ENCODE data around the gene CCND1. TPM values are rescaled to one million over a fixed set of nuclear protein-coding genes. Genes with fewer than 3 reads are reported as not detected.

The CCND1 gene
- total RNA-seq, 1 donor from 2014 or later = 28.1 TPM

- Mint-ChIP-seq H3K27me3 (ENCODE audit: insufficient read depth) (no peaks in the 10 kb centered on the region), H3K4me3 (no peak overlapping the region), H3K9me3 (no peaks in the 10 kb centered on the region), H3K36me3 (ENCODE audit: low read depth) (no peaks in the 10 kb centered on the region), H3K4me1 (ENCODE audit: low read depth) (no peaks in the 10 kb centered on the region), H3K27ac (no peak overlapping the region)
- DNase-seq (ENCODE audit: low spot score) = no peak
- intact Hi-C loops (cut with micrococcal nuclease) = no loop called here
These were observed 13.9 kb downstream of the CCND1 start for GRCh38 chr11:69654660-69655478.

GRCh38 chr11:69655479-69656428 lies 14.8 kb downstream of the CCND1 start:
- Mint-ChIP-seq H3K4me1 (ENCODE audit: low read depth) (no peaks in the 10 kb centered on the region), H3K4me3 (no peak overlapping the region), H3K9me3 (no peaks in the 10 kb centered on the region), H3K27ac (no peak overlapping the region), H3K27me3 (ENCODE audit: insufficient read depth) (no peaks in the 10 kb centered on the region), H3K36me3 (ENCODE audit: low read depth) (no peaks in the 10 kb centered on the region)
- intact Hi-C loops (cut with micrococcal nuclease) = no loop called here
- no peak for DNase-seq (ENCODE audit: low spot score)

GRCh38 chr11:69656536-69657455 lies 15.8 kb downstream of the CCND1 start:
- no peaks in the 10 kb centered on the region for H3K9me3 Mint-ChIP-seq
- no peaks in the 10 kb centered on the region for H3K36me3 Mint-ChIP-seq (ENCODE audit: low read depth)
- H3K27ac Mint-ChIP-seq = no peak overlapping the region
- no peak for DNase-seq (ENCODE audit: low spot score)
- intact Hi-C loops (cut with micrococcal nuclease) = no loop called here
- no peak overlapping the region for H3K4me3 Mint-ChIP-seq
- H3K27me3 Mint-ChIP-seq (ENCODE audit: insufficient read depth) = no peaks in the 10 kb centered on the region
- no peaks in the 10 kb centered on the region for H3K4me1 Mint-ChIP-seq (ENCODE audit: low read depth)

- no peak for DNase-seq (ENCODE audit: low spot score)
- Mint-ChIP-seq H3K36me3 (ENCODE audit: low read depth) (no peaks in the 10 kb centered on the region), H3K4me3 (no peak overlapping the region), H3K27ac (no peak overlapping the region), H3K27me3 (ENCODE audit: insufficient read depth) (no peaks in the 10 kb centered on the region), H3K4me1 (ENCODE audit: low read depth) (no peaks in the 10 kb centered on the region), H3K9me3 (no peaks in the 10 kb centered on the region)
- intact Hi-C loops (cut with micrococcal nuclease) = no loop called here
These were observed 16.5 kb downstream of the CCND1 start for GRCh38 chr11:69657456-69657910.

- Mint-ChIP-seq H3K36me3 (ENCODE audit: low read depth) (no peaks in the 10 kb centered on the region), H3K27ac (no peak overlapping the region), H3K4me1 (ENCODE audit: low read depth) (no peaks in the 10 kb centered on the region), H3K27me3 (ENCODE audit: insufficient read depth) (no peaks in the 10 kb centered on the region), H3K4me3 (no peak overlapping the region), H3K9me3 (no peaks in the 10 kb centered on the region)
- intact Hi-C loops (cut with micrococcal nuclease) = no loop called here
- no peak for DNase-seq (ENCODE audit: low spot score)
These were observed 17.1 kb downstream of the CCND1 start for GRCh38 chr11:69657911-69658625.

GRCh38 chr11:69658626-69659450 lies 17.9 kb downstream of the CCND1 start:
- Mint-ChIP-seq H3K9me3 (no peaks in the 10 kb centered on the region), H3K4me1 (ENCODE audit: low read depth) (no peaks in the 10 kb centered on the region), H3K27ac (no peak overlapping the region), H3K27me3 (ENCODE audit: insufficient read depth) (no peaks in the 10 kb centered on the region), H3K36me3 (ENCODE audit: low read depth) (no peaks in the 10 kb centered on the region), H3K4me3 (no peak overlapping the region)
- intact Hi-C loops (cut with micrococcal nuclease) = no loop called here
- no peak for DNase-seq (ENCODE audit: low spot score)

GRCh38 chr11:69659591-69659990 lies 18.6 kb downstream of the CCND1 start:
- no peaks in the 10 kb centered on the region for H3K4me1 Mint-ChIP-seq (ENCODE audit: low read depth)
- H3K4me3 Mint-ChIP-seq = no peak overlapping the region
- H3K27ac Mint-ChIP-seq = no peak overlapping the region
- no peaks in the 10 kb centered on the region for H3K36me3 Mint-ChIP-seq (ENCODE audit: low read depth)
- no peaks in the 10 kb centered on the region for H3K9me3 Mint-ChIP-seq
- intact Hi-C loops (cut with micrococcal nuclease) = no loop called here
- DNase-seq (ENCODE audit: low spot score) = no peak
- no peaks in the 10 kb centered on the region for H3K27me3 Mint-ChIP-seq (ENCODE audit: insufficient read depth)

- no peaks in the 10 kb centered on the region for H3K4me1 Mint-ChIP-seq (ENCODE audit: low read depth)
- peaks cover 2% of the 10 kb centered on the region for H3K36me3 Mint-ChIP-seq (ENCODE audit: low read depth)
- no peaks in the 10 kb centered on the region for H3K9me3 Mint-ChIP-seq
- intact Hi-C loops (cut with micrococcal nuclease) = no loop called here
- DNase-seq (ENCODE audit: low spot score) = no peak
- no peaks in the 10 kb centered on the region for H3K27me3 Mint-ChIP-seq (ENCODE audit: insufficient read depth)
- no peak overlapping the region for H3K27ac Mint-ChIP-seq
- no peak overlapping the region for H3K4me3 Mint-ChIP-seq
These were observed 19.1 kb downstream of the CCND1 start for GRCh38 chr11:69660001-69660500.

- H3K4me3 Mint-ChIP-seq = no peak overlapping the region
- H3K4me1 Mint-ChIP-seq (ENCODE audit: low read depth) = no peaks in the 10 kb centered on the region
- DNase-seq (ENCODE audit: low spot score) = no peak
- intact Hi-C loops (cut with micrococcal nuclease) = no loop called here
- no peaks in the 10 kb centered on the region for H3K9me3 Mint-ChIP-seq
- H3K36me3 Mint-ChIP-seq (ENCODE audit: low read depth) = peaks cover 4% of the 10 kb centered on the region
- no peak overlapping the region for H3K27ac Mint-ChIP-seq
- no peaks in the 10 kb centered on the region for H3K27me3 Mint-ChIP-seq (ENCODE audit: insufficient read depth)
These were observed 20.4 kb downstream of the CCND1 start for GRCh38 chr11:69661413-69661715.

GRCh38 chr11:69662021-69662698 lies 21.2 kb downstream of the CCND1 start:
- intact Hi-C loops (cut with micrococcal nuclease) = no loop called here
- no peaks in the 10 kb centered on the region for H3K9me3 Mint-ChIP-seq
- no peak overlapping the region for H3K4me3 Mint-ChIP-seq
- H3K27me3 Mint-ChIP-seq (ENCODE audit: insufficient read depth) = no peaks in the 10 kb centered on the region
- peaks cover 4% of the 10 kb centered on the region for H3K36me3 Mint-ChIP-seq (ENCODE audit: low read depth)
- H3K27ac Mint-ChIP-seq = no peak overlapping the region
- H3K4me1 Mint-ChIP-seq (ENCODE audit: low read depth) = no peaks in the 10 kb centered on the region
- no peak for DNase-seq (ENCODE audit: low spot score)

GRCh38 chr11:69662806-69663205 lies 21.9 kb downstream of the CCND1 start:
- H3K27me3 Mint-ChIP-seq (ENCODE audit: insufficient read depth) = no peaks in the 10 kb centered on the region
- no peaks in the 10 kb centered on the region for H3K9me3 Mint-ChIP-seq
- peaks cover 10% of the 10 kb centered on the region for H3K36me3 Mint-ChIP-seq (ENCODE audit: low read depth)
- intact Hi-C loops (cut with micrococcal nuclease) = no loop called here
- no peak overlapping the region for H3K4me3 Mint-ChIP-seq
- no peak overlapping the region for H3K27ac Mint-ChIP-seq
- no peaks in the 10 kb centered on the region for H3K4me1 Mint-ChIP-seq (ENCODE audit: low read depth)
- DNase-seq (ENCODE audit: low spot score) = no peak
